ENCODE measurements around the gene ALPK3.
A peak's percentile ranks its signal among the peaks of the same experiment; 100 is the strongest.

Gene ALPK3

DNA sequence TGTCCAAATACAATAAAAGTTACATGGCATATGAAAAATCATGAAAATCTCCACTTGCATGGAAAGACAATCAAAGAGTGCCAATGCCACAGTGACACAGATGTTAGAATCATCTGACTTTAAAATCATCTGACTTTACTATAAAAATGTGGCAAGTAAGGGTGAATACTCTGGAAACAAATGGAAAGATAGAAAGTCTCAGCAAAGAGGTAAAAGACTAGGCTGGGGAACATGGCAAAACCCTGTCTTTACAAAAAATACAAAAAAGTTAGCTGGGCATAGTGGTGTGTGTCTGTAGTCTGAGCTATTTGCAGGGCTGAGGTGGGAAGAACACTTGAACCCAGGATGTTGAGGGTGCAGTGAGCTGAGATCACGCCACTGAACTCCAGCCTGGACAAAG is 29.1 kb downstream of the ALPK3 start:
- DNase-seq (ENCODE audit: low spot score) = no peak

DNA sequence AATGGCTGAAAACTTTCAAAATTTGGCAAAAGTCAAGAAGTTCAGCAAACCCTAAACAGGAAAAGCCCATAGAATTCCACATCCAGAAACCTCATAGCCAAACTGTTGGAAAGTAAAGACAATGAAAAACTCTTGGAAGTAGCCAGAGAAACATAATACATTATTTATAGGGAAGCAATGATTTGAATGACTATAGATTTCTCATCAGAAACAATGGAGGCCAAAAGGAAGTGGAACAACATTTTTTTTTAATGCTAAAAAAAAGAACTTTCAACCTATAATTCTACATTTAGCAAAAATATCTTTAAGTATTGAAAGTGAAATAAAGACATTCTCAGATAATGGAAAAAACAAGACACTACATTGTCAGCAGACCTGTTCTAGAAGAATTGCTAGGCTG is 30.2 kb downstream of the ALPK3 start:
- DNase-seq (ENCODE audit: low spot score) = no peak

- DNase-seq (ENCODE audit: low spot score) = no peak
These were observed 35.1 kb downstream of the ALPK3 start for GRCh38 chr15:84852212-84852611.

- DNase-seq (ENCODE audit: low spot score) = no peak
These were observed 38.0 kb downstream of the ALPK3 start for GRCh38 chr15:84855136-84855535.

- no peak for DNase-seq (ENCODE audit: low spot score)
These were observed 38.6 kb downstream of the ALPK3 start for GRCh38 chr15:84855765-84856164.

DNA sequence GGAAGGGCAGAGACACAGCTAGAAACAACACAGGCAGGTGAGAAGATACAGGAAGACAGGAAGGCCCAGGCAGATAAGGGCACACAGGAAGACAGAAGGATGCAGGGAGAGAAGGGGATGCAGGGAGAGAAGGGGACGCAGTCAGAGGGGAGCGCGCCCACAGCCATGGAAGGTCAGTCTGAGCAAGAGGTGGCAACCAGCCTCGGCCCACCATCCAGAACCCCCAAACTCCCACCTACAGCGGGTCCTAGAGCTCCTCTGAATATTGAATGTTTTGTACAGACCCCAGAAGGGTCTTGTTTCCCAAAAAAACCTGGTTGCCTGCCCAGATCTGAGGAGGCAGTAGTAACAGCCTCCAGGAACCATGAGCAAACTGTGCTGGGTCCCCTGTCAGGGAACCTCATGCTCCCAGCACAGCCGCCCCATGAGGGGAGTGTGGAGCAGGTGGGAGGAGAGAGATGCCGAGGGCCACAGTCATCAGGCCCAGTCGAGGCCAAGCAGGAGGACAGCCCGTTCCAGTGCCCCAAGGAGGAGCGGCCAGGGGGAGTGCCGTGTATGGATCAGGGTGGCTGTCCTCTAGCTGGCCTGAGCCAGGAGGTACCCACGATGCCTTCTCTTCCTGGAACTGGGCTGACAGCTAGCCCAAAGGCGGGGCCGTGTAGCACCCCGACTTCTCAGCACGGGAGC is 39.7 kb downstream of the ALPK3 start:
- DNase-seq (ENCODE audit: low spot score) = no peak

- DNase-seq (ENCODE audit: low spot score) = no peak
These were observed 40.4 kb downstream of the ALPK3 start for GRCh38 chr15:84857418-84858004.

DNA sequence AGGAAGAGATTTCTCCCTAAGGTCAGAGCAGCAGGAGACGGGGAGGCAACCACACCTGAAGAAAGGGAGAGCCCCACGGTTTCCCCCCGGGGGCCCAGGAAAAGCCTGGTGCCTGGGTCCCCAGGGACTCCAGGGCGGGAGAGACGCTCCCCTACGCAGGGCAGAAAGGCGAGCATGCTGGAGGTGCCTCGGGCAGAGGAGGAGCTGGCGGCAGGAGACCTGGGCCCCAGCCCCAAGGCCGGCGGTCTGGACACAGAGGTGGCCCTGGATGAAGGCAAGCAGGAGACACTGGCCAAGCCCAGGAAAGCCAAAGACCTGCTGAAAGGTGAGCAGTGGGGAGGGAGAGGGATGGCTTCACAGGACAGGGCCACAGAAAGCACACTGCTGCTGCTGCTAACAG is 41.1 kb downstream of the ALPK3 start:
- DNase-seq (ENCODE audit: low spot score) = no peak

DNA sequence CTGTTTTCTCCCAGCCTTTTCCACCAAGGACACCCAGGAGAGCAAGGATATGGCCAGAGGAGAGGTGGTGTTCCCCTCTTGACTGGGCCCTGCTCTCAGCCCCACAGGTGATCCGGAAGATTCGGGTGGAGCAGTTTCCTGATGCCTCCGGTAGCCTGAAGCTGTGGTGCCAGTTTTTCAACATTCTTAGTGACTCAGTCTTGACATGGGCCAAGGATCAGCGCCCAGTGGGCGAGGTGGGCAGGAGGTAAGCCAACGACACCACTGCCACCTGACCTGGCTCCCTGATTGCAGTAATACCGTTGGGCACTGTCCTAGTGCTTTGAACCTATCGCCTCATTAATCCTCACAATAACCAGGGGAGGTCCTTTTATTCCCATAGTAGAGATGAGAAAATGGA is 42.0 kb downstream of the ALPK3 start:
- DNase-seq (ENCODE audit: low spot score) = no peak

DNA sequence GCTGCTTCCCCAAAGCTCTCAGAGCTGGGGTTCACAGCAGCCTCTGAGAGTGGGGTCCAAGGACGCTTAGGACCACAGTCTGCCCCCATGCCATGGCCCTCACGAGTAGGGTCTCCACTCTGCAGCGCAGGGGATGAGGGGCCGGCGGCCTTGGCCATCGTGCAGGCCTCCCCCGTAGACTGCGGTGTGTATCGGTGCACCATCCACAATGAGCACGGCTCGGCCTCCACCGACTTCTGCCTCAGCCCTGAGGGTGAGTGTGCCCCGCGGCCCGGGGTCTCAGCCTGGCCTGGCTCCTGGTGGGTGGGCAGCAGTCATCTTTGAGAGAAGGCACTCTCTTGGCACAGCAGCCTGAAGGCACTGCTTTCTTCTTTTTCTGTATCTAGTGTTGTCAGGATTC is 42.5 kb downstream of the ALPK3 start:
- no peak for DNase-seq (ENCODE audit: low spot score)

DNA sequence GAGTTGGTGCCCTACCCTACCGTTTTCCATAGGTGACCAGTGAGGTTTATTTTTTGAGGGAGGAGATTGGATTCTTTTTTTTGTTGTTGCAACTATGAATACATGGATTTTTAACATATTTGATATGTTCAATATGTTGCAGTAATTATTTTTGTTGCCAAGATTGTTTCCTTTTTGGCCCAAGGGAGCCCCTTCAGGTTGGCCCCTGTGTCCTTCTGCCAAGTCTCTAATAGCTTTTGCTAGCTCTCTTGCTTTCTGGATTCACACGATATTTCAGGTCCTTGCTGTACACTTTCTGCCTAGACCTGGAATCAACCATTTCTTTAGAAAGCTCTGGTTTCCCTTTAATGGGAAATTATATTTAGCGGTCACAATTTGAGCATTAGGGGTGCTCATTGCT is 44.6 kb downstream of the ALPK3 start:
- no peak for DNase-seq (ENCODE audit: low spot score)

- no peak for DNase-seq (ENCODE audit: low spot score)
These were observed 45.2 kb downstream of the ALPK3 start for GRCh38 chr15:84862214-84862975.

GRCh38 chr15:84863565-84864443 is 46.6 kb downstream of the ALPK3 start:
- peak; percentile 16 for DNase-seq (ENCODE audit: low spot score)

DNA sequence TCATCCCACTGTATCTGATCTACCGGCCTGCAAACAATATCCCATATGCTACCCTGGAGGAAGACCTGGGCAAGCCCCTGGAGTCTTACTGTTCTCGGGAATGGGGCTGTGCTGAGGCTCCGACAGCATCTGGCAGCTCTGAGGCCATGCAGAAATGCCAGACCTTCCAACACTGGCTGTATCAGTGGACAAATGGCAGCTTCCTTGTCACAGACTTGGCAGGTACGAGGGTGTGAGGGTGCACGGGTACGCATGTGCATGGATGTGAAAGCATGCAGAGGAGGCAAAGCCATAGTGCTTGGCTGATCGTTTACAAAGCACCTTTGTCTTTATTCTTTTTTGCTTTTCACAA is 47.3 kb downstream of the ALPK3 start:
- DNase-seq (ENCODE audit: low spot score) = no peak

GRCh38 chr15:84865074-84865569 is 48.0 kb downstream of the ALPK3 start:
- no peak for DNase-seq (ENCODE audit: low spot score)

DNA sequence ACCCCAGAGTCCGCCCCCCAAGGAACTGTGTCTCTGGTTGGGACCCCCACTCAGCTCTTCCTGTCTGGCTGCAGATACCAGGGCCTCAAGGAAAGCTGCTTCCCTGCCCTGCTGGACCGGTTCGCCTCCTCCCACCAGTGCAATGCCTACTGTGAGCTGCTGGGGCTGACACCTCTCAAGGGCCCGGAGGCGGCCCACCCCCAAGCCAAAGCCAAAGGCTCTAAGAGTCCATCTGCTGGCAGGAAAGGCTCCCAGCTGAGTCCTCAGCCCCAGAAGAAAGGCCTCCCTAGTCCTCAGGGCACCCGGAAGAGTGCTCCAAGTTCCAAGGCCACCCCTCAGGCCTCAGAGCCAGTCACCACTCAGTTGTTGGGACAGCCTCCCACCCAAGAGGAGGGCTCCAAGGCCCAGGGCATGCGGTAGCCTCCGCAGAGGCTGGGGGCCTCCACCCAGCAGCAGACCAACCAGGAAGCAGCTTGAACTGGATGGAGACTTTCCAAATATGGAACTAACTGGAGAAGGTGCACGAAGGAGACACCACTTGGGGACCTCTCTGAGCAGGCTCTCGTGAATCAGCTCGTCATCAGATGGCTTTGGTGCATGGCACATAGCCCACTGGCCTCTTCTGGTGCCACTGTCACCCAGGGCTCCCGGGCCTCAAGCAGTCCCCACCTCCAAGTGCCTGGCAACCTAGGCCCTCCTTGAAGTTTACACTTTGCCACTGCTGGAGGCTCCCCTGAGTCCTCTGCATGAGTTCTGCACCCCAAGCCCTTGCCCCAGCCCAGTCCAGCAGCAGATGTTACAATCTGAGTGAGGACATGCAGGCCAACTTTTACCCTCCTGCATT is 51.1 kb downstream of the ALPK3 start:
- no peak for DNase-seq (ENCODE audit: low spot score)

GRCh38 chr15:84869510-84869909 is 52.4 kb downstream of the ALPK3 start:
- DNase-seq (ENCODE audit: low spot score) = no peak

- DNase-seq (ENCODE audit: low spot score) = no peak
These were observed 54.4 kb downstream of the ALPK3 start for GRCh38 chr15:84871428-84871985.

GRCh38 chr15:84872009-84872910 is 55.1 kb downstream of the ALPK3 start:
- DNase-seq (ENCODE audit: low spot score) = no peak

DNA sequence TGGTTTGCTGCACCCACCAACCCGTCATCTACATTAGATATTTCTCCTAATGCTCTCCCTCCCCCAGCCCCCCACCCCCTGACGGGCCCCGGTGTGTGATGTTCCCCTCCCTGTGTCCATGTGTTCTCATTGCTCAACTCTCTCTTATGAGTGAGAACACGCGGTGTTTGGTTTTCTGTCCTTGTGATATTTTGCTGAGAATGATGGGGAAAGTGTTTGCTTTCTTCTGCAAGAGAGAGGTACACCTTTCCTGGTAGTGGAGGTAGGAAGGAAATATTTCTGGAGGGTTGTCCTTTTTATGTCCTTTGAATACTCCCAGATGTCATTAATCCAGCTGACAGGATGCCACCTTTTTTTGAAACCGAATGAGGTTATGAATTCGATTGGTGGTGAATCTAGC is 56.8 kb downstream of the ALPK3 start:
- DNase-seq (ENCODE audit: low spot score) = no peak

Measured in Ammon's horn (tissue), 1 donor.